Ovary (tissue), 10 donors: Measurements from ENCODE around the gene TDRD9. TPM values are rescaled to one million over a fixed set of nuclear protein-coding genes. Genes with fewer than 3 reads are reported as not detected.
A peak's percentile ranks its signal among the peaks of the same experiment; 100 is the strongest.

Experiments used
- DNase-seq, 5 donors: peaks; one replicate each; pipeline ENCODE4 v3.0.0-alpha.2; 2019 to 2020
- H3K27ac ChIP-seq, 2 donors: fragments of 200-600 bp; one replicate each; pipeline versions ENCODE4 v1.5.1 to v1.8.0; 2019 to 2022
- H3K27me3 ChIP-seq: fragments of 200-600 bp; one replicate; pipeline ENCODE4 v1.8.0; 2022
- H3K36me3 ChIP-seq: fragments of 200-600 bp; sonication (generic); one replicate; pipeline ENCODE4 v1.5.1; 2019
- H3K4me1 ChIP-seq: one replicate; pipeline ENCODE4 v1.8.1; 2013; ENCODE audit warnings: mild to moderate bottlenecking, moderate library complexity; ENCODE audit not compliant: insufficient read depth
- H3K4me3 ChIP-seq: fragments of 200-600 bp; sonication (generic); one replicate; pipeline ENCODE4 v1.5.1; 2017
- H3K9me3 ChIP-seq, 2 donors: fragments of 200-600 bp in 1 of 2; sonication (generic) in 1 of 2; one replicate each; pipeline versions ENCODE4 v1.5.1 to v1.8.1; 2013 to 2019; ENCODE audit warnings: mild to moderate bottlenecking in 1 of 2, moderate library complexity in 1 of 2
- EP300 ChIP-seq: sonication (generic); formaldehyde crosslinking; IDR thresholded peaks from one replicate; pipeline ENCODE4 v1.6.1; 2017; ENCODE audit warnings: antibody characterized with exemption
- POLR2A ChIP-seq: fragments of 450-650 bp; IDR thresholded peaks from one replicate; pipeline ENCODE4 v1.6.1; 2017; ENCODE audit warnings: antibody characterized with exemption, mild to moderate bottlenecking, moderate library complexity
- WGBS, 3 donors: extraction: QIAGEN DNeasy Blood & Tissue Kit in 1 of 3; methylation state at CpG; one replicate each; pipeline versions ENCODE4 v1.1.5 to v1.1.7; 2013 to 2017; 5-methylcytosine and 5-hydroxymethylcytosine counted together
- intact Hi-C, 4 donors: fragments of 100-400 bp; cut with DNase I; formaldehyde crosslinking; loops; one replicate each; pipeline versions ENCODE4 v1.11.0 to v1.15.1; 2022 to 2023
- long read RNA-seq, 3 donors: library from polyadenylated mRNA in 2 of 3; unstranded in 2 of 3; transcript quantifications; one replicate each; pipeline ENCODE4 v2.0.0 and lab custom pipeline, GENCODE V29; 2021 to 2026
- polyA plus RNA-seq, 2 donors: library from polyadenylated mRNA; stranded (reverse); fragments of 200-250 nt in 1 of 2; fragments of 350-450 nt in 1 of 2; fragmentation: Illumina TruSeq in 1 of 2; extraction: RNeasy Lipid Tissue Mini Kit (QIAGEN cat#74804) in 1 of 2; gene quantifications; one replicate each; pipeline ENCODE4 v1.2.3, GENCODE V29; 2013 to 2014
- total RNA-seq, 7 donors: library from RNA; depleted of rRNA in 2 of 7; stranded (reverse); fragments of >200 nt in 2 of 7; fragmentation: NEBNext Ultra II Directional in 3 of 7; extraction: Animal tissue kit (Norgen Biotek cat#: 25700) in 3 of 7; gene quantifications; one replicate each; pipeline versions ENCODE4 v1.1.0 to v1.2.4, GENCODE V29; 2016 to 2023
- TF ChIP-seq, protein P1 (sequence below), 3 donors: fragments of 450-650 bp in 2 of 3; fragments of 200-600 bp in 1 of 3; IDR thresholded peaks; one replicate each; pipeline versions ENCODE4 v1.5.1 to v1.8.0; 2016 to 2022; ENCODE audit warnings: antibody characterized with exemption in 3 of 3, mild to moderate bottlenecking in 1 of 3
- donor health status: DM: no; HTN: no; CAD: no; lungs with moderate emphysema.
- donor health status: DM: no; HTN: no; CAD: no.
- donor health status: Bipolar disorder and iron deficiency.
- donor health status: DM: yes; HTN: yes; CAD: no.
- donor health status: DM: no; HTN: no; CAD: no.
- donor health status: DM: yes; HTN: yes; CAD: no.

TDRD9 gene, protein sequence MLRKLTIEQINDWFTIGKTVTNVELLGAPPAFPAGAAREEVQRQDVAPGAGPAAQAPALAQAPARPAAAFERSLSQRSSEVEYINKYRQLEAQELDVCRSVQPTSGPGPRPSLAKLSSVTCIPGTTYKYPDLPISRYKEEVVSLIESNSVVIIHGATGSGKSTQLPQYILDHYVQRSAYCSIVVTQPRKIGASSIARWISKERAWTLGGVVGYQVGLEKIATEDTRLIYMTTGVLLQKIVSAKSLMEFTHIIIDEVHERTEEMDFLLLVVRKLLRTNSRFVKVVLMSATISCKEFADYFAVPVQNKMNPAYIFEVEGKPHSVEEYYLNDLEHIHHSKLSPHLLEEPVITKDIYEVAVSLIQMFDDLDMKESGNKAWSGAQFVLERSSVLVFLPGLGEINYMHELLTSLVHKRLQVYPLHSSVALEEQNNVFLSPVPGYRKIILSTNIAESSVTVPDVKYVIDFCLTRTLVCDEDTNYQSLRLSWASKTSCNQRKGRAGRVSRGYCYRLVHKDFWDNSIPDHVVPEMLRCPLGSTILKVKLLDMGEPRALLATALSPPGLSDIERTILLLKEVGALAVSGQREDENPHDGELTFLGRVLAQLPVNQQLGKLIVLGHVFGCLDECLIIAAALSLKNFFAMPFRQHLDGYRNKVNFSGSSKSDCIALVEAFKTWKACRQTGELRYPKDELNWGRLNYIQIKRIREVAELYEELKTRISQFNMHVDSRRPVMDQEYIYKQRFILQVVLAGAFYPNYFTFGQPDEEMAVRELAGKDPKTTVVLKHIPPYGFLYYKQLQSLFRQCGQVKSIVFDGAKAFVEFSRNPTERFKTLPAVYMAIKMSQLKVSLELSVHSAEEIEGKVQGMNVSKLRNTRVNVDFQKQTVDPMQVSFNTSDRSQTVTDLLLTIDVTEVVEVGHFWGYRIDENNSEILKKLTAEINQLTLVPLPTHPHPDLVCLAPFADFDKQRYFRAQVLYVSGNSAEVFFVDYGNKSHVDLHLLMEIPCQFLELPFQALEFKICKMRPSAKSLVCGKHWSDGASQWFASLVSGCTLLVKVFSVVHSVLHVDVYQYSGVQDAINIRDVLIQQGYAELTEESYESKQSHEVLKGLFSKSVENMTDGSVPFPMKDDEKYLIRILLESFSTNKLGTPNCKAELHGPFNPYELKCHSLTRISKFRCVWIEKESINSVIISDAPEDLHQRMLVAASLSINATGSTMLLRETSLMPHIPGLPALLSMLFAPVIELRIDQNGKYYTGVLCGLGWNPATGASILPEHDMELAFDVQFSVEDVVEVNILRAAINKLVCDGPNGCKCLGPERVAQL (N-terminal part only)
- total RNA-seq (1 to 10 TPM in 2 of 7 donors, under 1 TPM in 5; 0.45 to 5.1 (median 0.83) TPM), polyA plus RNA-seq (1 to 10 TPM in 1 of 2 donors, under 1 TPM in 1; 0.23 to 1.1 TPM)
- long read RNA-seq, donor 1, result 0 reads
- long read RNA-seq, donor 2, full-length matches to known transcripts, result 8 of 17 reads
- long read RNA-seq, donor 2, partial matches to known transcripts, result 9 of 17 reads
- long read RNA-seq, donor 2, other reads (novel, unspliced or antisense), result 0 of 17 reads
- long read RNA-seq, donor 3, result 0 reads

DNA sequence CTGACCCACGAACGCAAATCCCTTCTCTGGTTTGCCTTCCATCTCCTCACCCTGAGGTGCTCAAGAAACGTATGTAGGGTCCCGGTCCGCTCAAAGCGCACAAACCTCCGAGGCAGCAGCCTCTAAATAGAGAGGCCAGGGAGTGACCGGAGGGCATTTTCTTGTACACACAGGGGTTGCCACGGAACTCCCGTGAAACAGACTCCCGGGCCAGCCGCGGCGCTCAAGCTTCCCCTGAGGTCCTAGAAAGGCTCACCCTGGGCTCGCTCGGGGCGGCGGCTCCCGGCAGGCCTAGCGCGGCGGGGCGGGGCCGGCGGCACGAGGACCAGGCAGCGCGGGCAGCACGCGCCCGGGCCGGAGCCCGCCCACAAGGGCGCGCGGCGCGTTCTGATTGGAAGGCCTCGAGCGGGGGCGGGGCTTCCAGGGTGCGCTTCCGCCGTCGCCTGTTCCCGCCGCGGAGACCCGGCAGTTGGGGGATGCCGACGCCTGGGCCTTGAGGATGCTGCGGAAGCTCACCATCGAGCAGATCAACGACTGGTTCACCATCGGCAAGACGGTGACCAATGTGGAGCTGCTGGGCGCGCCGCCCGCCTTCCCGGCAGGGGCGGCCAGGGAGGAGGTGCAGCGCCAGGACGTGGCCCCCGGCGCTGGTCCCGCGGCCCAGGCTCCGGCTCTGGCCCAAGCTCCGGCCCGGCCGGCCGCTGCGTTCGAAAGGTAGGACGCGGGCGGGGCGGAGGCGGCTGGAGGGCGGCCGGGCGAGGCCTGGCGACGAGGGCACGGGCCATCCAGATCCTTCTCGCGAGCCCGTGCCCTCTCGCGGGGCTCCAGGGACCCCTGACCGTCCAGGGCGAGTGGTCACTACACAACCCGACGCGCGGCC, at the start of gene TDRD9:
TSS of gene TDRD9 (plus strand) at position 446 of the 880 bp plus-strand sequence. CDS start at position 500, 54 bp downstream.
- WGBS, 3 donors, result 50 to 70% (median 56%) methylated on average over 88 to 97 of the region's 97 CpGs
- Histone ChIP-seq H3K36me3 (no peaks in the 10 kb centered on the region), H3K4me1 (no peaks in the 10 kb centered on the region), H3K27ac (no peak within 1 kb of the TSS), H3K9me3 (no peaks in the 10 kb centered on the region), H3K4me3 (no peak within 1 kb of the TSS), H3K27me3 (no peaks in the 10 kb centered on the region)
- intact Hi-C loops, result no loop called here
- no peak for DNase-seq
- TF ChIP-seq EP300, result no peak
- no peak for TF ChIP-seq POLR2A
- TF ChIP-seq, protein P1, sequence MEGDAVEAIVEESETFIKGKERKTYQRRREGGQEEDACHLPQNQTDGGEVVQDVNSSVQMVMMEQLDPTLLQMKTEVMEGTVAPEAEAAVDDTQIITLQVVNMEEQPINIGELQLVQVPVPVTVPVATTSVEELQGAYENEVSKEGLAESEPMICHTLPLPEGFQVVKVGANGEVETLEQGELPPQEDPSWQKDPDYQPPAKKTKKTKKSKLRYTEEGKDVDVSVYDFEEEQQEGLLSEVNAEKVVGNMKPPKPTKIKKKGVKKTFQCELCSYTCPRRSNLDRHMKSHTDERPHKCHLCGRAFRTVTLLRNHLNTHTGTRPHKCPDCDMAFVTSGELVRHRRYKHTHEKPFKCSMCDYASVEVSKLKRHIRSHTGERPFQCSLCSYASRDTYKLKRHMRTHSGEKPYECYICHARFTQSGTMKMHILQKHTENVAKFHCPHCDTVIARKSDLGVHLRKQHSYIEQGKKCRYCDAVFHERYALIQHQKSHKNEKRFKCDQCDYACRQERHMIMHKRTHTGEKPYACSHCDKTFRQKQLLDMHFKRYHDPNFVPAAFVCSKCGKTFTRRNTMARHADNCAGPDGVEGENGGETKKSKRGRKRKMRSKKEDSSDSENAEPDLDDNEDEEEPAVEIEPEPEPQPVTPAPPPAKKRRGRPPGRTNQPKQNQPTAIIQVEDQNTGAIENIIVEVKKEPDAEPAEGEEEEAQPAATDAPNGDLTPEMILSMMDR (IDR thresholded peaks at IDR 0.05), result no peak

DNA sequence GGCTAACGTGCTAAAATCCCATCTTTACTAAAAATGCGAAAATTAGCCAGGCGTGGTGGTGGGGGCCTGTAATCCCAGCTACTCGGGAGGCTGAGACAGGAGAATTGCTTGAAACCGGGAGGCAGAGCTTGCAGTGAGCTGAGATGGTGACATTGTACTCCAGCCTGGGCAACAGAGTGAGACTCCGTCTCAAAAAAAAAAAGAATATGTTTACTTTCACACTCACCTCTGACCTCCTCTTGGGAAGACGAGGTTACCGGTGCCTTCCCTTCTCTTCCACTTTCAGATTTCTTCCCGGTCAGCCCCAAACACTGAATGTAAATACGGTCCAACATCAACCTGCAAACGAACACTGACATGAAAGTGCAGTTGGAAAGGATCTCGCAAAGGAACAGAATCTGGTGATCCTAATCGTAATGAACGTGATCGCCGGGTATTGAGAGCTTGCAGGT, 49.1 kb upstream of the TDRD9 start:
- TF ChIP-seq POLR2A, result no peak
- TF ChIP-seq, protein P1 (IDR thresholded peaks at IDR 0.05), result no peak
- no peak for TF ChIP-seq EP300
- Histone ChIP-seq H3K4me1 (peaks cover 29% of the 10 kb centered on the region), H3K4me3 (no peak overlapping the region), H3K9me3 (no peaks in the 10 kb centered on the region), H3K36me3 (no peaks in the 10 kb centered on the region), H3K27ac (peak overlapping the region in 1 of 2 donors; percentile 75), H3K27me3 (no peaks in the 10 kb centered on the region)
- 73 to 85% (median 78%) methylated on average over 16 of the region's 16 CpGs for WGBS, 3 donors
- intact Hi-C loops, result no loop called here
- DNase-seq, result no peak

DNA sequence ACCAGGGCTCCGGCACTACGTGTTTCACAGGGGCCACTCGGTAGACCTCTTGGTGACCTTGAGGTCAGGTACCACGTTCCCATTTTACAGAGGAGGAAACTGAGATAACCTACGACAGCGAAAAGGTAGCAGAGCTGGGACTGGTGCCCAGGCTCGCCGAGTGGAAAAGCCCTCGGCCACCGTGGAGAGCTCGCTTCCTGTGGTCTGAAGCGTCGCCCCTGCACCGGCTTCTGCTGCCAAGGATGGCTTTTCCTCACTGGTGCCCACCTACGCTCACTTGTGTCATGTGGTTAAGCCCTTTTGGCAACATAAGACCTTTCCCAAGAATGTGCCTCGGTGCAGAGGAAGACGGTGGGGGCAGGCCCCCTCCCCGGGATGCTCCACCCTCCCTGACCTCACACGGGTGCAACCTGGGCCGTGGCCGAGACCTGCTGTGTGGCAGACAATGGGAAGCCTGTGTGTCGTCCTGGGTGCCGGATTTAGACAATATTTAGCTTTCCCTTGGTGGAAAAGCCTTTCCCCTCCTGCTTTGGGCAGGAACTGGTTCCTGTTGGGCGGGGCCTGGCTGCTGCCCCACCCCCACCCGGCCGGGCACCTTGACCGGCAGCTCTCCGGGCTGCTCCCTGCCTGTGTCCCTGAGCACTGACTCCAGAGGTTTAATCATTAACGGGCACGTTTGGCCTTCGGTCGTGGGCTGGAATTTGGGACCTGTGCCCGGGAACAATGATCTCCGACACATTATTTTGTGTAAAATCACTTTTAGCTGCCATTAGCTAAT, 48.5 kb upstream of the TDRD9 start:
- Histone ChIP-seq H3K27me3 (no peaks in the 10 kb centered on the region), H3K9me3 (no peaks in the 10 kb centered on the region), H3K36me3 (no peaks in the 10 kb centered on the region), H3K4me3 (peak overlapping the region; percentile 3), H3K27ac (peak overlapping the region; percentile 46 to 75), H3K4me1 (peaks cover 29% of the 10 kb centered on the region)
- WGBS, 3 donors, result 25 to 34% (median 30%) methylated on average over 34 of the region's 34 CpGs
- TF ChIP-seq EP300, result no peak
- intact Hi-C loops, result no loop called here
- peak; percentile 55 to 78 (median 71) for DNase-seq
